Stimulated activated CD4-positive, alpha-beta T cell treated with anti-CD3 and anti-CD28 coated beads, Interleukin-12 subunit alpha, Interleukin-12 subunit beta, amount 100 ng/mL, for 48 hours (primary cell): ENCODE data around the gene DYNC2I2.
"Not testable (repeated sequence)": the region's sequence is repeated elsewhere in the genome, so short reads cannot be mapped to it uniquely, and the experiment has no call there.

Experiments
- DNase-seq, 3 donors: peaks; one replicate each; pipeline ENCODE4 v3.0.0-alpha.2; 2020; ENCODE audit warnings: low read depth in 2 of 3, low spot score in 1 of 3

DYNC2I2 gene

GRCh38 chr9:128619779-128620178 is 36.9 kb downstream of the DYNC2I2 start:
- DNase-seq: no peak

GRCh38 chr9:128619127-128619526 is 37.5 kb downstream of the DYNC2I2 start:
- no peak for DNase-seq

GRCh38 chr9:128617943-128618342 is 38.7 kb downstream of the DYNC2I2 start:
- DNase-seq: no peak

- no peak for DNase-seq
Observed at GRCh38 chr9:128615571-128615970, 41.1 kb downstream of the DYNC2I2 start.

GRCh38 chr9:128614728-128615127 is 41.9 kb downstream of the DYNC2I2 start:
- no peak for DNase-seq

GRCh38 chr9:128611600-128612394 is 44.9 kb downstream of the DYNC2I2 start:
- no peak for DNase-seq

GRCh38 chr9:128610897-128611296 is 45.8 kb downstream of the DYNC2I2 start:
- no peak for DNase-seq

GRCh38 chr9:128607642-128608350 is 48.9 kb downstream of the DYNC2I2 start:
- no peak for DNase-seq

GRCh38 chr9:128603697-128604096 is 53.0 kb downstream of the DYNC2I2 start:
- no peak for DNase-seq

- DNase-seq: no peak
Observed at GRCh38 chr9:128600099-128600498, 56.5 kb downstream of the DYNC2I2 start.

GRCh38 chr9:128595471-128595870 is 61.2 kb downstream of the DYNC2I2 start:
- DNase-seq: no peak

GRCh38 chr9:128593856-128594255 is 62.8 kb downstream of the DYNC2I2 start:
- no peak for DNase-seq

- DNase-seq: no peak
Observed at GRCh38 chr9:128593039-128593438, 63.6 kb downstream of the DYNC2I2 start.

GRCh38 chr9:128588581-128589233 is 67.9 kb downstream of the DYNC2I2 start:
- no peak for DNase-seq

- DNase-seq: peak; percentile 30 to 45 (median 36)
Observed at GRCh38 chr9:128587453-128587852, 69.2 kb downstream of the DYNC2I2 start.

- DNase-seq: not testable (repeated sequence)
Observed at GRCh38 chr9:128586934-128587333, 69.7 kb downstream of the DYNC2I2 start.

- DNase-seq: not testable (repeated sequence)
Observed at GRCh38 chr9:128585155-128585554, 71.5 kb downstream of the DYNC2I2 start.
